Activated T-cell treated with anti-CD3 and anti-CD28 coated beads, Interleukin-2, amount 50 U/mL, for 72 hours (primary cell): Measurements from ENCODE around the gene CALN1. TPM values are rescaled to one million over a fixed set of nuclear protein-coding genes. Genes with fewer than 3 reads are reported as not detected.

Experiments
- ATAC-seq, 2 donors: fragments of 150-1000 bp; cut with Tn5 transposase; replicated peaks in 1 of 2; 2 replicates each; pipeline ENCODE4 v1.10.0; 2021; ENCODE audit warnings: moderate library complexity in 2 of 2, mild to moderate bottlenecking in 1 of 2
- DNase-seq, 2 donors: peaks; one replicate each; pipeline ENCODE4 v3.0.0; 2021 to 2022; ENCODE audit warnings: mixed read lengths in 1 of 2
- H3K27ac Mint-ChIP-seq: one replicate; pipeline ENCODE4 v1.8.0; 2022; ENCODE audit warnings: mild to moderate bottlenecking, moderate library complexity, mixed read lengths
- H3K27me3 Mint-ChIP-seq: one replicate; pipeline ENCODE4 v1.8.0; 2022; ENCODE audit warnings: low read depth, mixed read lengths
- H3K36me3 Mint-ChIP-seq, 2 donors: one replicate each; pipeline ENCODE4 v1.8.0; 2022; ENCODE audit warnings: mixed read lengths in 2 of 2, mild to moderate bottlenecking in 1 of 2; ENCODE audit not compliant: insufficient read depth in 2 of 2
- H3K4me1 Mint-ChIP-seq: one replicate; pipeline ENCODE4 v1.8.0; 2022; ENCODE audit warnings: low read depth, mixed read lengths
- H3K4me3 Mint-ChIP-seq, 2 donors: one replicate each; pipeline ENCODE4 v1.8.0; 2022; ENCODE audit warnings: mild to moderate bottlenecking in 2 of 2, mixed read lengths in 2 of 2, moderate library complexity in 2 of 2
- H3K9me3 Mint-ChIP-seq, 2 donors: one replicate each; pipeline ENCODE4 v1.8.0; 2022; ENCODE audit warnings: mixed read lengths in 2 of 2
- total RNA-seq, 2 donors: library from RNA; stranded (reverse); gene quantifications; one replicate each; pipeline ENCODE4 v1.2.3, GENCODE V29; 2022

CALN1 gene
- total RNA-seq, 2 donors from 2014 or later = 0.86 TPM; not detected in 1

- DNase-seq = no peak
- Mint-ChIP-seq H3K9me3 (peaks cover 4 to 10% of the 10 kb centered on the region in 2 donors), H3K4me1 (no peaks in the 10 kb centered on the region), H3K4me3 (no peak overlapping the region), H3K27me3 (no peaks in the 10 kb centered on the region), H3K27ac (no peak overlapping the region), H3K36me3 (no peaks in the 10 kb centered on the region)
- ATAC-seq = no peak
Observed at GRCh38 chr7:72176875-72177274, 235.3 kb downstream of the CALN1 start.

GRCh38 chr7:72170475-72170874, 241.7 kb downstream of the CALN1 start:
- no peak for ATAC-seq
- Mint-ChIP-seq H3K36me3 (no peaks in the 10 kb centered on the region), H3K9me3 (peaks cover 0 to 4% of the 10 kb centered on the region in 2 donors), H3K4me3 (no peak overlapping the region), H3K27me3 (no peaks in the 10 kb centered on the region), H3K27ac (no peak overlapping the region), H3K4me1 (no peaks in the 10 kb centered on the region)
- no peak for DNase-seq

GRCh38 chr7:72163271-72163670, 248.9 kb downstream of the CALN1 start:
- peaks cover 0 to 4% of the 10 kb centered on the region in 2 donors for H3K36me3 Mint-ChIP-seq
- no peak for DNase-seq
- H3K4me1 Mint-ChIP-seq = no peaks in the 10 kb centered on the region
- no peak for ATAC-seq
- peaks cover 4 to 8% of the 10 kb centered on the region in 2 donors for H3K9me3 Mint-ChIP-seq
- H3K4me3 Mint-ChIP-seq = no peak overlapping the region
- no peak overlapping the region for H3K27ac Mint-ChIP-seq
- H3K27me3 Mint-ChIP-seq = no peaks in the 10 kb centered on the region

- DNase-seq (no peak), ATAC-seq (no peak)
- H3K27ac Mint-ChIP-seq = no peak overlapping the region
- no peak overlapping the region for H3K4me3 Mint-ChIP-seq
- no peaks in the 10 kb centered on the region for H3K27me3 Mint-ChIP-seq
- no peaks in the 10 kb centered on the region for H3K4me1 Mint-ChIP-seq
- peaks cover 0 to 4% of the 10 kb centered on the region in 2 donors for H3K36me3 Mint-ChIP-seq
- peaks cover 4 to 8% of the 10 kb centered on the region in 2 donors for H3K9me3 Mint-ChIP-seq
Observed at GRCh38 chr7:72161534-72161933, 250.6 kb downstream of the CALN1 start.

GRCh38 chr7:72159911-72160310, 252.2 kb downstream of the CALN1 start:
- ATAC-seq = no peak
- Mint-ChIP-seq H3K36me3 (peaks cover 0 to 4% of the 10 kb centered on the region in 2 donors), H3K27me3 (no peaks in the 10 kb centered on the region), H3K4me1 (no peaks in the 10 kb centered on the region), H3K4me3 (no peak overlapping the region), H3K27ac (no peak overlapping the region), H3K9me3 (peaks cover 5 to 8% of the 10 kb centered on the region in 2 donors)
- DNase-seq = no peak

GRCh38 chr7:72156671-72157070, 255.5 kb downstream of the CALN1 start:
- no peak for DNase-seq
- no peaks in the 10 kb centered on the region for H3K4me1 Mint-ChIP-seq
- peaks cover 0 to 1% of the 10 kb centered on the region in 2 donors for H3K9me3 Mint-ChIP-seq
- no peak for ATAC-seq
- H3K27me3 Mint-ChIP-seq = no peaks in the 10 kb centered on the region
- H3K27ac Mint-ChIP-seq = no peak overlapping the region
- no peak overlapping the region for H3K4me3 Mint-ChIP-seq
- H3K36me3 Mint-ChIP-seq = no peaks in the 10 kb centered on the region

- Mint-ChIP-seq H3K4me1 (no peaks in the 10 kb centered on the region), H3K27ac (no peak overlapping the region), H3K36me3 (no peaks in the 10 kb centered on the region), H3K9me3 (peaks cover 2 to 3% of the 10 kb centered on the region in 2 donors), H3K27me3 (no peaks in the 10 kb centered on the region), H3K4me3 (no peak overlapping the region)
- DNase-seq (no peak), ATAC-seq (no peak)
Observed at GRCh38 chr7:72153132-72153512, 259.0 kb downstream of the CALN1 start.

- H3K36me3 Mint-ChIP-seq = no peaks in the 10 kb centered on the region
- ATAC-seq (no peak), DNase-seq (no peak)
- H3K4me1 Mint-ChIP-seq = no peaks in the 10 kb centered on the region
- H3K4me3 Mint-ChIP-seq = no peak overlapping the region
- no peak overlapping the region for H3K27ac Mint-ChIP-seq
- peaks cover 2 to 3% of the 10 kb centered on the region in 2 donors for H3K9me3 Mint-ChIP-seq
- H3K27me3 Mint-ChIP-seq = no peaks in the 10 kb centered on the region
Observed at GRCh38 chr7:72152161-72153131, 259.7 kb downstream of the CALN1 start.

GRCh38 chr7:72140566-72140965, 271.6 kb downstream of the CALN1 start:
- DNase-seq = no peak
- Mint-ChIP-seq H3K36me3 (peaks cover 1 to 2% of the 10 kb centered on the region in 2 donors), H3K4me3 (no peak overlapping the region), H3K27me3 (no peaks in the 10 kb centered on the region), H3K9me3 (peaks cover 9 to 10% of the 10 kb centered on the region in 2 donors), H3K4me1 (no peaks in the 10 kb centered on the region), H3K27ac (no peak overlapping the region)
- no peak for ATAC-seq

GRCh38 chr7:72127136-72127535, 285.0 kb downstream of the CALN1 start:
- DNase-seq (no peak), ATAC-seq (no peak)
- Mint-ChIP-seq H3K9me3 (peaks cover 9 to 14% of the 10 kb centered on the region in 2 donors), H3K27ac (no peak overlapping the region), H3K4me3 (no peak overlapping the region), H3K27me3 (no peaks in the 10 kb centered on the region), H3K4me1 (no peaks in the 10 kb centered on the region), H3K36me3 (peaks cover 0 to 6% of the 10 kb centered on the region in 2 donors)

- H3K27me3 Mint-ChIP-seq = no peaks in the 10 kb centered on the region
- ATAC-seq = no peak
Observed at GRCh38 chr7:72123913-72124312, 288.2 kb downstream of the CALN1 start.

GRCh38 chr7:72118366-72118765, 293.8 kb downstream of the CALN1 start:
- H3K36me3 Mint-ChIP-seq = no peaks in the 10 kb centered on the region

More at GRCh38 chr7:72123913-72124312, 288.2 kb downstream of the CALN1 start:
- peaks cover 2 to 16% of the 10 kb centered on the region in 2 donors for H3K9me3 Mint-ChIP-seq
- no peak for DNase-seq
- peaks cover 0 to 3% of the 10 kb centered on the region in 2 donors for H3K36me3 Mint-ChIP-seq
- H3K4me3 Mint-ChIP-seq = no peak overlapping the region
- H3K4me1 Mint-ChIP-seq = no peaks in the 10 kb centered on the region
- no peak overlapping the region for H3K27ac Mint-ChIP-seq

GRCh38 chr7:72114129-72114528, 298.0 kb downstream of the CALN1 start:
- no peaks in the 10 kb centered on the region for H3K27me3 Mint-ChIP-seq
- no peak overlapping the region for H3K27ac Mint-ChIP-seq
- DNase-seq = no peak
- no peak overlapping the region for H3K4me3 Mint-ChIP-seq
- ATAC-seq = no peak
- peaks cover 6 to 9% of the 10 kb centered on the region in 2 donors for H3K9me3 Mint-ChIP-seq
- no peaks in the 10 kb centered on the region for H3K36me3 Mint-ChIP-seq
- no peaks in the 10 kb centered on the region for H3K4me1 Mint-ChIP-seq

More at GRCh38 chr7:72118366-72118765, 293.8 kb downstream of the CALN1 start:
- Mint-ChIP-seq H3K9me3 (peaks cover 6 to 14% of the 10 kb centered on the region in 2 donors), H3K4me1 (no peaks in the 10 kb centered on the region), H3K27me3 (no peaks in the 10 kb centered on the region), H3K27ac (no peak overlapping the region), H3K4me3 (no peak overlapping the region)
- DNase-seq (no peak), ATAC-seq (no peak)
